ENCODE results near the gene MICU2.

The MICU2 gene

GRCh38 chr13:21557995-21558394 lies 46.0 kb downstream of the MICU2 start:
- TF ChIP-seq POLR2AphosphoS5 (IDR thresholded peaks at IDR 0.05; ENCODE audit: low read depth, low read length) (no peak), REST (IDR thresholded peaks at IDR 0.05; ENCODE audit: insufficient read depth in 1 of 2, low read depth in 2 of 2, low read length in 2 of 2) (no peak), SIN3A (IDR thresholded peaks at IDR 0.05; ENCODE audit: borderline replicate concordance, insufficient read depth, low read length) (no peak), TAF1 (IDR thresholded peaks at IDR 0.05; ENCODE audit: borderline replicate concordance, insufficient read depth, low read length) (no peak), FOXP2 (optimal IDR thresholded peaks at IDR 0.05; ENCODE audit: borderline replicate concordance, extremely low read depth, extremely low read length, insufficient read depth) (no peak)

- TF ChIP-seq FOXP2 (optimal IDR thresholded peaks at IDR 0.05; ENCODE audit: borderline replicate concordance, extremely low read depth, extremely low read length, insufficient read depth) (no peak), REST (IDR thresholded peaks at IDR 0.05; ENCODE audit: insufficient read depth in 1 of 2, low read depth in 2 of 2, low read length in 2 of 2) (no peak), TAF1 (IDR thresholded peaks at IDR 0.05; ENCODE audit: borderline replicate concordance, insufficient read depth, low read length) (no peak), SIN3A (IDR thresholded peaks at IDR 0.05; ENCODE audit: borderline replicate concordance, insufficient read depth, low read length) (no peak), POLR2AphosphoS5 (IDR thresholded peaks at IDR 0.05; ENCODE audit: low read depth, low read length) (no peak)
Measured at GRCh38 chr13:21556051-21556450, 47.9 kb downstream of the MICU2 start.

GRCh38 chr13:21550918-21551317 lies 53.1 kb downstream of the MICU2 start:
- TF ChIP-seq FOXP2 (optimal IDR thresholded peaks at IDR 0.05; ENCODE audit: borderline replicate concordance, extremely low read depth, extremely low read length, insufficient read depth), result no peak

GRCh38 chr13:21549633-21550032 lies 54.3 kb downstream of the MICU2 start:
- TF ChIP-seq REST (IDR thresholded peaks at IDR 0.05; ENCODE audit: insufficient read depth in 1 of 2, low read depth in 2 of 2, low read length in 2 of 2) (no peak), SIN3A (IDR thresholded peaks at IDR 0.05; ENCODE audit: borderline replicate concordance, insufficient read depth, low read length) (no peak), POLR2AphosphoS5 (IDR thresholded peaks at IDR 0.05; ENCODE audit: low read depth, low read length) (no peak), FOXP2 (optimal IDR thresholded peaks at IDR 0.05; ENCODE audit: borderline replicate concordance, extremely low read depth, extremely low read length, insufficient read depth) (no peak), TAF1 (IDR thresholded peaks at IDR 0.05; ENCODE audit: borderline replicate concordance, insufficient read depth, low read length) (no peak)

GRCh38 chr13:21548577-21548976 lies 55.4 kb downstream of the MICU2 start:
- no peak for TF ChIP-seq TAF1 (IDR thresholded peaks at IDR 0.05; ENCODE audit: borderline replicate concordance, insufficient read depth, low read length)
- no peak for TF ChIP-seq SIN3A (IDR thresholded peaks at IDR 0.05; ENCODE audit: borderline replicate concordance, insufficient read depth, low read length)
- no peak for TF ChIP-seq REST (IDR thresholded peaks at IDR 0.05; ENCODE audit: insufficient read depth in 1 of 2, low read depth in 2 of 2, low read length in 2 of 2)
- TF ChIP-seq POLR2AphosphoS5 (IDR thresholded peaks at IDR 0.05; ENCODE audit: low read depth, low read length), result no peak
- TF ChIP-seq FOXP2 (optimal IDR thresholded peaks at IDR 0.05; ENCODE audit: borderline replicate concordance, extremely low read depth, extremely low read length, insufficient read depth), result no peak

All from PFSK-1 (cell line).